ENCODE results near the gene GORASP2.
A peak's percentile ranks its signal among the peaks of the same experiment; 100 is the strongest.

The GORASP2 gene

DNA sequence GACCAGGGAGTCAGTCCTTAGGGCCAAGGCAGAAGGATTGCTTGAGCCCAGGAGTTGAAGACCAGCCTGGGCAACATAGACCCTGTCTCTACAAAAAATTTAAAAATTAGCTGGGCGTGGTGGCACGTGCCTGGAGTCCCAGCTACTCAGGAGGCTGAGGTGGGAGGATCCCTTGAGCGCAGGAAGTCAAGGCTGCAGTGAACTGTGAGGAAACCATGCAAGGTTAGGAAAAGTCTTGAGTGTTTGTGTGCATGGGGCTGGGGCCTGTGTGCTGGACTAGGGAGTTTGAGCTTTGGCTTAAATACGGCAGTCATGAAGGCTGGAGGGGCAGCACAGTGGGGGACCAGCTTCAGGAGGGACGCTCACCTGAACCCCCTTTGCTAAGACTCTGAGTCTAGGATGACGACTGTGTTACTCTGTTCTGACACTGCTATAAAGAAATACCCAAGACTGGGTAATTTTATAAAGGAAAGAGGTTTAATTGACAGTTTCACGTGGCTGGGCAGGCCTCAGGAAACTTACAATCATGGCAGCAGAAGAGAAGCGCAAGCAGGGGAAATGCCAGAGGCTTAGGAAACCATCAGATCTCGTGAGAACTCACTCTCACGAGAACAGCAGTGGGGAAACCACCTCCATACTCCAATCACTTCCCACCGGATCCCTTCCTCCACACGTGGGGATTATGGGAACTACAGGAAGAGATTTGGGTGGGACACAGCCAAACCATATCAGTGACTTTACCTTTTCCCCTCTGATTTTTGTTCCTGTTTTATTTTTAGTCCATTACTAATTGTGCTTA lies 39.4 kb downstream of the GORASP2 start:
- DNase-seq, result no peak

DNA sequence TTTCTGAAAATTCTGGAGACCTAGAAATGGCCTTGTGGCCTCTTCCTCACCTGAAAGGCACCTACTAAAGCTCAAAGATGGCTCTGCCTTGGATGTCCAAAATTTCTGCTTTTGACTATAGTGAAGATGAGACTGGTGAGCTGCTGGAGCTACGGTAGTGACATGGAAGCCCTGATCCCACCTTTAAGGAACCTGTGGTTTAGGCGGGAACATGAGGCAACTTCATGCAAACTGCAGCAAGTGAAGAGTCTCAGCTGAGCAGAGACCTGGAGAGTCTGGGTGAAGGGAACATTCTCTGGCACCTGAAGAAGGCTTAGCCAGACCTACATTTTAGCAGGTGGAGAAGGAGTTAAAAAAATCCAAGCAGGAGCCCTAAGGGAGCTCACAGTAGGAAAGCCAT lies 40.0 kb downstream of the GORASP2 start:
- no peak for DNase-seq

DNA sequence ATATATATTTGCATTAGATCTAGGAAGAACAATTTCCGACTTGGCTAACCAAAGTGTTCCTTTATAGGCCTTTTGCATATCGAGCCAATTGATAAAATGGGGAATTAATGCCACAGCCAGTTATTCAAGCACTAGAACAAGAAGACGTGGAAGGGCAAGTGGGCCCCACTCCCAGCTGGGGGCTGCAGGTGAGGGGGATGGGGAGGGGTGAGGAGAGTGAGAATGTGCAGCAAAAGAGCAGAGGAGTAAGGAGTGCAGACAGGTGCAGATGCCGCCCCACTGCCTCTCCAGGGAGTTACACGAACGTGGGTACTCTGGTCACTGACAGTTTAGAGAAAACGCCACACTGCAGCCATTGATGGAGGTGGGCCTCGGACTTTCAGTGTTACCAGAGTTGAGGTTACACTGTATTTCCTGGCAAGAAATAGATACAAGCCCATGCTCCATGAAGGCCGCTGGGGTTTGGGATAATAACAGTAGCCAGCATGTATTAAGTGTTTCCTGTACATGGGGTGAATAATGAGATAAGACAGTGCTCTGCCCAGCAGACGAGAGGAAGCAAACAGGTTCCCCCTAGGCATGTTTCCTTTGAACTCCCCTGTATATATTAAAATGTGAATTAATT lies 40.9 kb downstream of the GORASP2 start:
- DNase-seq, result no peak

DNA sequence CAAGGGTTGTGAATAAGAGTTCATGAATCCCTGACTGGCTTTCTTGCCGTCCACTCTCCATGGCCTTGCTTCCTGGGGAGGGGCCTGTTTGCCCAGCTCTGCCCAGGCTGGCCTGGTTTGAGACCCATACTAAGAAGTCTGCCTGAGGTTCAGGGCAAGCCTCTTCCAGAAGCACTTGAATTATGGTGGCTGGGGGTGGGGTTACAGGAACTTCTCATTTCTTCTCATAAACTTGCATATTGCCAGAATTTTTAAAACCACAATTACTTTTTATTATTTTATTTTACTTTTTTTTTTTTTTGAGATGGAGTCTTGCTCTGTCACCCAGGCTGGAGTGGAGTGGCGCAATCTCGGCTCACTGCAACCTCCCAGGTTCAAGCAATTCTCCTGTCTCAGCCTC lies 42.0 kb downstream of the GORASP2 start:
- no peak for DNase-seq

DNA sequence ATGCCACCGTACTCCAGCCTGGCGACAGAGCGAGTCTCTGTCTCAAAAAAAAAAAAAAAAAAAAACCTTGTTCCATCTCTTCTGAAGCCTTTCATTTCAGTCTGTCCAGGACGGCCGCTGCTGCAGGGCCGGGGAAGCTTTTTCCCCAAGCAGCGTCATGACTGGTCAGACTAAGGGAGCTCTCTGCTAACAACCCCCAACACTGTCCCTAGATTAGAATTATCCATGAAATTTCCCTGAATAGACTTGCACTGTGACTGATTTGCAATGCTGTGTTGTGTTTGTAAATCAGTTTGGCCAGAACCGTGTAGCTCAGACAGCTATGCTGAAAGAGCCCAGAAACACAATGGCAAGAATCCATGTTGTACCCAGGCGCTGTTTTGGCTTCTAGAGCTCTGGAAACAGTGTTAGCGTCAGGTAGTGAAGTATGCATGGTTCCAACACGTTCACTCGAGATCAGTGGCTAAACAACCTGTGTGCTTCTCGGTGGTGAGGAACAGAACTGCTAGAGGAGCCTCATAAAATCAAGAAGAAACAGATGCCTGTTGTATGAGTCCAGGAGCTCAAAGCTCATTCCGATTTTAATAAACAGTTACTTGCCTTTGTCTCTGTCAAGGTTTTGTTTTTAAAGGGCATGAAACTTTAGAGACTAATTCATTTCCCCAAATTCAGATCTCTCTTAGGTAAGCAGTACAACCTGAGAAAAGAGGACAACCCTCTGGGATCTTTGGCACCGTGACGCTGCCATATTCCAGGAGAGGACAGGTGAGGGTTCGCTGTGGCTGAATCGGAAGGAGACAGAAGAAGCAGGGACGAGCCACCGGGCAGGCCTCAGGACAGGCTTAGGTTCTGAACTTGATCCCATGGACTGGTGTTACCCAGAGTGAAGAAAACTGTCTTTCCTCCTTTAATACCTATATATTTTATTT lies 43.5 kb downstream of the GORASP2 start:
- DNase-seq, result no peak

DNA sequence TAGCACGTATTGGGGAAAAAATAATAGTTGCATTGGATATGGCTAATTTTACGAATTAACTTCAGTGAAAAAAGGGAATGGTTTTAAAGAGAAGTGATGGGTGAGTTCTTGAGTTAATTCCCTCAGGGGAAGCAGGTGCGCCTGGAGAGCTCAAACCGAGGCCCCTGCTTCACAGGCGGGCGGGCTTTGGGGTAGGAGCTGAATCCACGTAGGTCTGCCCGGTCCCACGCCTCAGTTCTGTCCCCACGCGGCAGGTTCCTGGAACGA lies 44.1 kb downstream of the GORASP2 start:
- DNase-seq, result no peak

DNA sequence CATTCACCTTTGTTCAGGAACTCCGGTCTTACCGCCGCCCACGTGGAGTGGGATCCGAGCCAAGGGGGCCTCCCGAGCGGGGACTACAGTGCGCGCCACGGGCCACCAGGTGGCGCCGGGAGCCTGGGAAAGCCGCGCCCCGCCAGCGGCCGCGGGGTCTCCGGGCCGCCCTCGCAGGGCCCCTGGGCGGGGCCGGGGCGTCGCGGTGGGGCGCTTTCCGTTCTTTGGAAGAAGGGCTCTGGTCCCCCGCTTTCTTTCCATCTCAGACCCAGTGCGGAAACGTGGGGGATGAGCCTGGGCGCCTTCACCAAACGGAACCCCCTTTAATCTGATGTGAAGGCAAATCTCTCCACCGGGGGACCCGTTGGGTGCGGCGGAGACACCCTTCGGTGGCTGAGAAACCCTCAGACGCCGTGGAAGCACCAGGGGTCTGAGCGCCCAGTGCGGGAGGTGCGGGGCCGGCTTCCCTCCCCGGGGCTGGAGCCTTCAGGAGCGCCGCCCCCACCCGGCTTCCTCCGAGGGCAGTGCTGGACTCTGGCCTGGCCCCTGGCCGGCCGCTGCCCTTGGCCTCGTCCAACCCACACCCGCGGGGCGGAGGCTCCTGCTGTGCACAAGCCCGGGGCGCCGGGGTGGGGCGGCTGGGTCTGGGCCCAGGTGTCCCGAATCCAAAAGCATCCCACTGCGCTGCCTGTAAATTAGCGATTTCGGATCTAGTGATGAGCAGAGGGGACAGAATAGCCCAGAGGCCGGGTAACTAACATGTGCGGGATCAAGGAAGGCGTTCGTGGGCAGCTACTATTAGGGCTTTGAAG lies 44.6 kb downstream of the GORASP2 start:
- DNase-seq, result peak; percentile 55 to 91

DNA sequence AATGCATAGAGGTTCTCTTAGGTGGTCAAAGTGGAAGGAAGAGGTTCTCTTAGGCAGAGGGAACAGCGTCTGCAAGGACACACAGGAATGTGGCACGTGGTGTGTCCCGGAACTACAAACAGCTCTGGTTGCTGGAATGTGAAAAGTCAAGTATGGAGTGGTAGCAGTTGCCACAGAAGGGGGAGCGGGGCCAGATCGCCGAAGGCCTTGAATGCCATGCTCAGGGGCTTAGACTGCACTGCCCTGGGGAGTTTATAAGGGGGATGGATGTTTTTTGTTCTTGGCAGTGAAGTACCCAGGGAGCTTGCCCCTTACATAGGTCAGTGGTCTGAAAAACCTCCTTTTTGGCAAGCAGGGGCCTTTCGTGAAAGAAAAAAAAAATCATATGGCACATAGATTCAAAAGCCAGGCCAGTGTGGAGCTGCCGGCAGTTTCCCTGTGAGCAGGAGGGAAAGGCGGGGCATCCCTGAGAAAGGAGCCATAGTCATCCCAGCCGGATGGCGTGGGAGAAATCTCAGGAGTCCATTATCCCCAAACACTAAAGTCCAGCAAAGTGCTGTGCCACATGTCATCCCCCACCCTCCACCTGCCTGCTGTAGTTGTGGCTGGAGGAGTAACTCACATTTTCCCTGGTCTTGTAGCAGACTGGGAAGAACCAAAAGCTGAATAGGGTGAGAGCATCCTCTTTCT lies 45.4 kb downstream of the GORASP2 start:
- DNase-seq, result no peak

DNA sequence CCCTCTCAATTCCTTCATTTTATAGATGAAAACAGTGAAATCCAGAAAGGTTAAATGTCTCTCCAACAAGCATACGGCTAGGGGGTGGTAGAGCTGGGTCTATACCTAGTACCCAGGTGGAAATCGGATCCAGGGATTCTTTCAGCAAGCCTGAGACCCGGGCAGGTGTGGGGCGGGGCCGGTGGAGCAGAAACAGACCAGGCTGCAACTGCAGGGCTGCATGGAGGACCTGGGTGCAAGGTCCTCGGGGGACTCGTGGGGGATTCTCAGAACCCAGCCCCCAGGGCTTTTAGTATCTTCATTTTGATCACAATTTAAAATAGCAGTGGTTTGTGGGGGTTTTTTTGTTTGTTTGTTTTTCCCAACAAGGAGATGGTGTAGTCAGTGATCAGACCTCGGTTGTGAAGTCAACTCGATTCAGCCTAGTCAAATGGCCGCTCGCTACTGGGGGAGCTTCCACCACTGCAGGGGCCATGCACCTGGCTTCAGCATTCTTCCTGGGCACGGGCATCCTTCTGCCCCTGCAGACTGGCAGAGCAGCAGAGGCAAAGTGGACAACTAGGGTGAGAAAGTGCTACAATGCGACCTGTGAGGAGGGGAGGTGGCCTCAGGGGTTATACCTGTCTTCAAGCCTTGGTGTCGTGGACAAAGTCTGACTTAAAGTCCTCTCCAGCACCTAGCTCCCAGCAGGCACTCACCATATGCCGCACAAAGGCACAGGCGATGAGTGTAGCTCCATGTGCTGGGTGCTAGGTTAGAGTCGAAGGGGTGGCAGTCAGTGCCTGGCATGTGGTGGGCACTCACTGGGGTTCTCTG lies 46.3 kb downstream of the GORASP2 start:
- no peak for DNase-seq

DNA sequence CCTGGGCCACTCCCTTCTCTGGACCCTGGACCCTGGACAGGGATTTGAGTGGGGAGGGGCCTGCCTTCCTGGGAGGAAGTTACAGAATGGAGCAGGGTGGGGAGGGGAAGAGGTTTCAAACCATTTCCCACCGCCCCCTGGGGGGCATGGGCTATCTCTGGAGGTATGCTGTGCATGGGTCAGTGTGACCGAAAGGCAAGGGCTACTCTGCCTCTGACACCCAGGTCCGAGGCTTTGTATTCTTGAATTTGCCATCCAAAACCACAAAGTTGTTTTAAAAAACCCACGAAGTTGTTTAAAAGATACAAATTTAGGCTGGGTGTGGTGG lies 46.9 kb downstream of the GORASP2 start:
- DNase-seq, result no peak

DNA sequence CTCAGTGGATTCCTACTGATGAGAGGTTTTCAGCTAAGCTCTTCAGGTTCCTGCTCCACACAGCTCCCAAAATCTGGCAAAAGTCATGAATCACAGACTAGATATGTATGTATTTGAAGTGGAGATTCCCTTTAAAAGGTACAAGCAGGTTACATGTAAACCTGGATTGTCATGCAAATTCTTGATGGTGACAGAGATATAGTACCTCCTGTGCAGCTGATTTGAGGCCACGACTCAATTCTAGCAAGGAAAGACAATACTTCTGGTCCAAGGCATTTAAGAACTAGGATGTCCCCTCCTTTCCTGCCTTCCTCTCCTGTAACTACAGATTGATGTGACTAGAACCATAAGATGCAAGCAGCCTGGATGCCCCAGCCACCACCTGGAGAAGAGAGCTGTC lies 55.0 kb downstream of the GORASP2 start:
- DNase-seq, result no peak

DNA sequence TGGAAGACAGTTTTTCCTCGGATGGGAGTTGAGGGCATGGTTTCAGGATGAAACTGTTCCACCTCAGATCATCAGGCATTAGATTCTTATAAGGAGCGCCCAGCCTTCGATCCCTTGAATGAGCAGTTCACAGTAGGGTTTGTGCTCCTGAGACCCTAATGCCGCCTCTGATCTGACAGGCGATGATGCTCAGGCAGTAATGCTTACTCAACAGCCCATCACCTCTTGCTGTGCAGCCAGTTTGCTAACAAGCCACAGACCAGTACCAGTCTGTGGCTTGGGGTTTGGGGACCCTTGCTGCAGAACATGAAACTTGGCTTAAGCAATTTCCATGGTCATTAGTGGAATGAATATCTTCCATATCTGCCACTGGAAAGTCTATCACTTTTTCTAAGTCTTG lies 56.4 kb downstream of the GORASP2 start:
- DNase-seq, result no peak

DNA sequence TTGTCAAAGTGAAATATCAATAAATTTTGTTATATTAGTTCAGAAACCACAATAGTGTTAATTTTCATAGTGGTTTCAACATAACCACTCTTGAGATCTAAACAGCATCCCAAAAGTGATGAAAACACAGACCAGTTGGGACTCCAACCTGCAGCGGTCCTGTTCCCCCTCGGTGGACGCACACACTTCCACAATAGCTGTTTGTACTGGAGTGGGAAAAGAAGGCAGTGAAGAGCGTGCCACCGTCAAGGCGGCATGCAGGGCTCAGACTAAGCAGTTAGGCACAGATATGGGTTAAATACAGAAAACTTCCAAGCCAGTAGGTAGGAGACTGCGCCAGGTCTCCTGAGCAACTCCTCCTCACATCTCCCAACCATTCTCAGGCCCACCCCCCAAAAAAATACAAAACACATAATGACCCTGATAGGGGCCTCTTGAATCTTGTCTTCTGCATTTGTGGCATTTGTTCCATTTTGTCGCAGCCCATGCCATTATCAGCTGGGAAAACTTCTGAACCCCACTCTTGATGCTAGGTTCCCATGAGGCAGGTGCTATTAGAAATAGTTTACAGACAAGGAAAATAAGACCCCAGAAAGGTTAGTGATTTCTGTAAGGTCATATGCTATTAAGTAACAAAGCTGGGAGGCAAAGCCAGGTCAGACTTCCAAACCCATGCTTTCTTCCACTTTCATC lies 57.7 kb downstream of the GORASP2 start:
- no peak for DNase-seq

DNA sequence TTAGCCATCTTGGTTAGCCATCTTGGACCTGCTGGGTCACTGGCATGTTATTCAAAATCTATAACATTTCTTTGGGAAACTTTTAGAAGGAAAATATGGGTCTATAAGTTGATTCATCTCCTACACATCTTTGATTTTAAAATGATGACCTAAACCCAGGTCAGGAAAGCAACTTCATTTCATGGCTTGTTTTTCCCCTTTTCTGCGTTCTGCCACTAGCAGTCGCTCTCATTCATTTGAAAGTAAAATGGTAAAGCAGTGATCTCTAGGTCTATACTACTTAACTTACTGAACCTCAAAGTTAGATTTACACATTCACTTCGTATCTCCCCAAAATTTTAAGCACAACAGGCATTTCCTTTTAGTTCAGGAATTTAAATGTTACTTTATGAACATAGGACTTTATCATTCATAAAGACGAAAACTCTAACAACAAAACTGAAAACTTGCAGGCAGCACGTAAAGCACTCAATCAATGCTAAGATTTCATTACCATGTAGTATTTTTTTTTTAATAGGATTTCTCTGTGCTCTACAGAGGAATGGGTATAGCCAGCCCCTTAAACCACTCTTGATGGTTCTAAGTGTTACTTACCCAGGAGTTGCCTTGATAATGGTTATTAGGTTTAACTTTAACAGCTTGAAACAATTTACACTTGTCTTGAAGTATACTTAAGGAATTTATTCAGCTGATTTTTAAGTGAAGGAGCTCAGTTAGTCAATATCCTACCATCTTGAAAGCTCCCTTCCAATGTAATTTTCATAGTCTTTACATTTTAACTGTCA lies 62.5 kb downstream of the GORASP2 start:
- DNase-seq, result no peak

DNA sequence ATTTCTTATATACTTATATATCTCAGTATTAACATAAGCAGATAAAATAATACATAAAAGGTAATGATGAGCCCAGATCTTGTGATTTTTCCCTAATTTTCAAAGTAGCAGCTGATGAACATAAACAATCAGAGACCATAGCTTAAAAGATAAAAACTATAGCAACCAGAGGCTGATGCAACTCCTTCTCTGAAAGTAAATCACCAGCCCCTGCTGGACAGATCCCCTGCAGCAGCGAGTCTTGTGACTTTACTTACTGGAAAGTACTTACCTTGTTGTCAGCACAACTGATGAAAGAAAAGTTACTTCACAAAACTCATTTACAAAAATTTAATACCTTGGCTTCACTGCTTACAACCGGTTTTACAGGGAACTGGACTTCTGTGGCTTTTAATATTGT lies 67.3 kb downstream of the GORASP2 start:
- no peak for DNase-seq

DNA sequence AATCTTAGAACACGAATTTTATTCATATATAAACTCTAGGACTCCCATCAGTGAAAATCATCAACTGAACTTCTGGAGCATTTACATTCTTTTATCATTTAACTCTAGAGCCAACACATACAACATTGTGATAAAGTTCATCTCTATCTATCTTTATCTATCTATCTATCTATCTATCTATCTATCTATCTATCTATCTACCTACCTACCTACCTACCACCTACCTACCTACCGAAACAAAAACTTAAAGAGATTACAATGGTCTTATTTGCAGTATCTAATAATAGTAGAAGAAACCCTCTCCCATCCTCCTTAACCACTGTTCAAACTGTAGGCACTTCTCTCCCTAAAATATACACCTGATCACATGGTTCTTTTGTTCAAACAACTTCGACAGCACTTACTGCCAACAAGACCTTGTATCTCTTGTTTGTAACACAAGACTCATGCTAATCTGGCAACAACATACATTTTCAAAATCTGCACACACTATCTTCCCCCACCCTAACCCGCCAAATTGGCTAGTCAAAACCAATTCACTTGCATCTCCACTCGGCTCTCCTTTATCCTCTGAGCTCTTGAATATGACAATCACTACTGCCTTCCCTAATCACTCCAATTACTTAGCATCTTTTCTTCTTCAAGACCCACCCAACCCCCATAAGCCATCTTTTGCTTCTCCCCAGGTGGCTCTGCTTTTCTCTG lies 69.0 kb downstream of the GORASP2 start:
- no peak for DNase-seq

DNA sequence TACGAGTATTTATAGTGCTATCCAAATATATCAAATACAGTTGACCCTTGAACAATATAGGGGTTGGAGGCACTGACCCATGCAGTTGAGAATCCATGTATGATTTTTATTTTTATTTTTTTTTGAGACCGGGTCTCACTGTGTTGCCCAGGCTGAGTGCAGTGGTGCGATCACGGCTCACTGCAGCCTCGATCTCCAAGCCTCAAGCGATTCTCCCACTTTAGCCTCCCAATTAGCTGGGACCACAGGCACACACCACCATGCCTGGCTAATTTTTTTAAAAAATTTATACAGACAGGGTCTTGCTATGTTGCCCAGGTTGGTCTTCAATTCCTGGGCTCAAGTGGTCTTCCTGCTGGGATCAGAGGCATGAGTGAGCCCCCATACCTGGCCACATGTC lies 70.6 kb downstream of the GORASP2 start:
- no peak for DNase-seq

DNA sequence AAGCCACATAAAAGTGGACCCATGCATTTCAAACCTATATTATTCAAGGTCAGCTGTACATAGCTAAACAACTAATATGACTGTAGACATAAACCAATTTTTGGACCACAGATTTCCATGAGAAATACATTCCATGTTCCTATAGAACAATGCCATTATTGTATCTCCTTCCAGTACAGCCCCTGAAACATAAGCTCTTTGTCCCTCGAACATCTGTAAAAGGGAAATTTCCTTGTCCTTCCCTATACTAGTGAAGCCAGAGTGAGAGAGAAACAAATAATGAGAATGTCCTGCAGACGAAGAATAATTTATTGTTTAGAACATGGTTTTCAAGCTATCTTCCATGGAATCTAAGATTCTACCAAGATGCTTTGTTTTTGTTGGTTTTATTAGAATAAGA lies 75.3 kb downstream of the GORASP2 start:
- no peak for DNase-seq

DNA sequence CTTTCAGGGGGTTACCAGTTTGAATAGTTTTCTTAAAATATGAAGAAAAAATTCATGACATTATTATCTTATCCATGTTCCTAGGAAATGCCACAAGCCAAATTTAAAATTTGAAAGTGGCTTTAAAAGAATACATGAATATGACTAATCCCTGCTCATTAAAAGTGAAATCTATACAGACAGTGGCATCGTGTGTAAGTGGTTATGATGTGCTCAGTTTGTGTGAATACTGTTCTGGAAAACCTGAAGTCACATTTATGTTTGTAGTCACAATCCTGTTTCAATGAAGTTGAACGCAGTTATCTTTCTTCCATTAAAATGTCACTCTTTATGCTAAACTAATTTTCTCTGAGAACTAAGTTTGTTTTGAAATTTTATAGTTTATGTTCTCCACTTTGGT lies 75.8 kb downstream of the GORASP2 start:
- no peak for DNase-seq

Data from NCI-H446 (cell line).